C4-2B (cell line): ENCODE measurements around the gene PGAP3.

ENCODE experiments used
- H3K27ac ChIP-seq: fragments of 450-650 bp; 2 replicates; pipeline ENCODE4 v1.5.1; 2017
- ZFX ChIP-seq: fragments of 450-650 bp; IDR thresholded peaks from 2 replicates; pipeline ENCODE4 v1.6.1; 2017
- TF ChIP-seq, protein P1 (sequence below): fragments of 450-650 bp; conservative IDR thresholded peaks from 2 replicates; pipeline ENCODE4 v1.5.1; 2017; ENCODE audit warnings: mild to moderate bottlenecking

The PGAP3 gene

GRCh38 chr17:39653662-39654331 is 34.1 kb downstream of the PGAP3 start:
- TF ChIP-seq, protein P1, sequence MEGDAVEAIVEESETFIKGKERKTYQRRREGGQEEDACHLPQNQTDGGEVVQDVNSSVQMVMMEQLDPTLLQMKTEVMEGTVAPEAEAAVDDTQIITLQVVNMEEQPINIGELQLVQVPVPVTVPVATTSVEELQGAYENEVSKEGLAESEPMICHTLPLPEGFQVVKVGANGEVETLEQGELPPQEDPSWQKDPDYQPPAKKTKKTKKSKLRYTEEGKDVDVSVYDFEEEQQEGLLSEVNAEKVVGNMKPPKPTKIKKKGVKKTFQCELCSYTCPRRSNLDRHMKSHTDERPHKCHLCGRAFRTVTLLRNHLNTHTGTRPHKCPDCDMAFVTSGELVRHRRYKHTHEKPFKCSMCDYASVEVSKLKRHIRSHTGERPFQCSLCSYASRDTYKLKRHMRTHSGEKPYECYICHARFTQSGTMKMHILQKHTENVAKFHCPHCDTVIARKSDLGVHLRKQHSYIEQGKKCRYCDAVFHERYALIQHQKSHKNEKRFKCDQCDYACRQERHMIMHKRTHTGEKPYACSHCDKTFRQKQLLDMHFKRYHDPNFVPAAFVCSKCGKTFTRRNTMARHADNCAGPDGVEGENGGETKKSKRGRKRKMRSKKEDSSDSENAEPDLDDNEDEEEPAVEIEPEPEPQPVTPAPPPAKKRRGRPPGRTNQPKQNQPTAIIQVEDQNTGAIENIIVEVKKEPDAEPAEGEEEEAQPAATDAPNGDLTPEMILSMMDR = peak; percentile 96
- TF ChIP-seq ZFX = no peak
- peak overlapping the region; percentile 79 for H3K27ac ChIP-seq

- TF ChIP-seq, protein P1 = no peak
- no peak for TF ChIP-seq ZFX
- peak overlapping the region; percentile 79 for H3K27ac ChIP-seq
These were observed 34.6 kb downstream of the PGAP3 start for GRCh38 chr17:39653316-39653661.

GRCh38 chr17:39652587-39653315 is 35.1 kb downstream of the PGAP3 start:
- H3K27ac ChIP-seq = peak overlapping the region; percentile 79

DNA sequence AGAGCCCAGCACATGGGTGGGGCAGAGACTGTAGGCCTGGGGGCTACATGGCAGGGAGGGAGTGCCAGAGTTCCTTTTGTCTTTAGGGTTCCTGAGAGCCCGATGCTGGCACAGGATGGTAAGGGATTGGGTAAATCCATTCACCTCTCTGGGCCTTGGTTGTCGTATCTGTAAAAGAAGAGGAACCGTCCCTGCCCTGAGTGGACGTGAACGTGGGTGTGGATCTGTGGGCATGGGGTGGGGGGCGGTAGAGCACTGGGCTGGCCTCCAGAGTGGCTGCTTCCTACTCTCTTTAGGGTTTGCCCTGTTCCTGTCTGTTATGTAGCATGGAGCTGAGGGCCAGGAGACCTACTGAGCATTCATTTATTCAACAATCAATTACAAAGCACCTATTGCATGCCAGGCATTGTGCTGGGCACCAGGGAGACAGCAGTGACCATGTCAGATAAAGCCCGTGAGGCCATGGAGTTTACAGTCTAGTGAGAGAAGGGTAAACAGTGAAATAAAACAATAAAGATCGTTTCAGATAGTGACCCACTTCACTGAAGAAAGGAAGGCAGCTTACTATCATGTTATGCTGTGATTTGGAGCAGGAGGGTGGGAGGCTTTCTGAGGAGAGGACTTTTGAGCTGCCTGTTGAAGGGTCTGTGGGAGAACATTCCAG is 35.8 kb downstream of the PGAP3 start:
- peak overlapping the region; percentile 79 for H3K27ac ChIP-seq
- TF ChIP-seq, protein P1 = no peak
- no peak for TF ChIP-seq ZFX

More at GRCh38 chr17:39652587-39653315, 35.1 kb downstream of the PGAP3 start:
- TF ChIP-seq ZFX = no peak
- TF ChIP-seq, protein P1 = no peak

DNA sequence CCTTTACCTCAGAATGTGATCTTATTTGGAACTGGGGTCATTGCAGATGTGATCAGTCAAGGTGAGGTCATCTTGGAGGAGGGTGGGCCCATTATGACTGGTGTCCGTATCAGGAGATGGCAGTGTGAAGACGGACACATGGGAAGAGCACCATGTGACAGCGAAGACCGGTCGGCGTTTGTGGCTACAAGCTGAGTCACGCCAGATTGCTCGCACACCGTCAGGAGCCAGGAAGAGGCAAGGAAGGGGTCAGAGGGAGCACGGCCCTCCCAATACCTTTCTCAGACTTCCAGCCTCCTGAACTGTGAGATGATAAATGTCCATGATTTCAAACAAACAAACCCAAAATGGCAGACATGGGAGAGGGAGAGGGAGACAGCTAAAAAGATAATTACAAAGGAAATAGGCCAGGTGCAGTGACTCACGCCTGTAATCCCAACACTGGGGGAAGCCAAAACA is 37.7 kb downstream of the PGAP3 start:
- no peak overlapping the region for H3K27ac ChIP-seq

GRCh38 chr17:39648616-39649366 is 39.1 kb downstream of the PGAP3 start:
- no peak overlapping the region for H3K27ac ChIP-seq
- TF ChIP-seq, protein P1 = no peak
- no peak for TF ChIP-seq ZFX

More for the DNA sequence above, 37.7 kb downstream of the PGAP3 start:
- TF ChIP-seq, protein P1 = no peak
- no peak for TF ChIP-seq ZFX
